HepG2 (cell line): ENCODE data around the gene AOX1. TPM values are rescaled to one million over a fixed set of nuclear protein-coding genes. Genes with fewer than 3 reads are reported as not detected.

Source experiments
- ATAC-seq: fragments of 200-7000 bp; cut with Tn5 transposase; 3 replicates; pipeline ENCODE4 v1.9.1; 2020; ENCODE audit warnings: mild to moderate bottlenecking, moderate library complexity
- BruUV-seq: library from RNA; stranded (reverse); fragments of 400-500 nt; replicated peaks from 2 replicates; lab custom pipeline; 2021; lab: Mats Ljungman, UMichigan
- CTCF ChIA-PET: fragments of 300-600 bp; formaldehyde crosslinking; extraction: SDS; loops from one replicate; lab custom pipeline; 2021; ENCODE audit warnings: low total read pairs, inconsistent platforms, low intra/inter-chr PET ratio; lab: Yijun Ruan, JAX
- POLR2A ChIA-PET: fragments of 350-600 bp; sonication (Branson Sonifier 250); formaldehyde crosslinking; loops from one replicate; lab custom pipeline; 2020; ENCODE audit warnings: antibody characterized with exemption, inconsistent platforms; lab: Yijun Ruan, JAX
- DNase-seq: peaks from one replicate; pipeline ENCODE4 v3.0.0-alpha.2; 2015; ENCODE audit warnings: low spot score
- FAIRE-seq: peaks from 3 replicates; lab custom pipeline; 2011; peaks lifted over from hg19 to GRCh38; lab: Jason Lieb, UNC
- H2AFZ ChIP-seq: one replicate; pipeline ENCODE4 v1.6.1; 2011; ENCODE audit warnings: low read length, inconsistent platforms
- H3K27ac ChIP-seq: fragments of 300-600 bp; 3 replicates; pipeline ENCODE4 v1.8.0; 2011; ENCODE audit warnings: mixed run types, mild to moderate bottlenecking, mixed read lengths, low read length, inconsistent platforms; ENCODE audit not compliant: insufficient read depth; ENCODE audit errors: extremely low read length
- H3K27me3 ChIP-seq, 2 experiments: fragments of 200-600 bp in 1 of 2; 2 replicates in 1 of 2; 3 replicates in 1 of 2; pipeline versions ENCODE4 v1.6.0 to v1.8.0; 2011; ENCODE audit warnings: low read length in 2 of 2, mild to moderate bottlenecking in 2 of 2, moderate library complexity in 2 of 2, inconsistent platforms in 1 of 2; ENCODE audit not compliant: insufficient read depth in 2 of 2, control insufficient read depth in 1 of 2
- H3K36me3 ChIP-seq, 2 experiments: fragments of 200-600 bp in 1 of 2; replicated peaks in 1 of 2; 2 replicates in 1 of 2; 3 replicates in 1 of 2; pipeline versions ENCODE4 v1.5.1 to v1.8.0; 2011; ENCODE audit warnings: low read length in 2 of 2, inconsistent platforms in 1 of 2; ENCODE audit not compliant: insufficient read depth in 2 of 2, control insufficient read depth in 1 of 2
- H3K4me1 ChIP-seq: 2 replicates; pipeline ENCODE4 v1.5.1; 2012; ENCODE audit warnings: low read length, inconsistent platforms; ENCODE audit not compliant: insufficient read depth
- H3K4me2 ChIP-seq: 2 replicates; pipeline ENCODE4 v1.6.0; 2011; ENCODE audit warnings: low read depth, low read length, inconsistent platforms
- H3K4me3 ChIP-seq, 3 experiments: fragments of 200-600 bp in 1 of 3; sonication (generic), shearing (Covaris generic) in 1 of 3; replicated peaks in 1 of 3; 2 replicates each; pipeline ENCODE4 v1.5.1; 2011 to 2016; ENCODE audit warnings: low read length in 3 of 3, inconsistent platforms in 2 of 3, low read depth in 2 of 3, mild to moderate bottlenecking in 2 of 3, control low read depth in 1 of 3, mixed read lengths in 1 of 3; ENCODE audit not compliant: insufficient read depth in 1 of 3
- H3K79me2 ChIP-seq: one replicate; pipeline ENCODE4 v1.6.1; 2011; ENCODE audit warnings: low read length, inconsistent platforms; ENCODE audit not compliant: insufficient read depth
- H3K9ac ChIP-seq: 2 replicates; pipeline ENCODE4 v1.6.0; 2011; ENCODE audit warnings: mild to moderate bottlenecking, low read depth, low read length, inconsistent platforms; ENCODE audit not compliant: insufficient read depth
- H3K9me3 ChIP-seq: 2 replicates; pipeline ENCODE4 v1.5.1; 2012; ENCODE audit warnings: mild to moderate bottlenecking, low read length
- H4K20me1 ChIP-seq: 2 replicates; pipeline ENCODE4 v1.6.0; 2011; ENCODE audit warnings: inconsistent platforms, mild to moderate bottlenecking, low read length, moderate library complexity; ENCODE audit not compliant: insufficient read depth
- FOXK2 ChIP-seq: fragments of 450-650 bp; IDR thresholded peaks from 2 replicates; pipeline ENCODE4 v1.6.1; 2016
- HNRNPLL ChIP-seq: fragments of 200-400 bp; formaldehyde crosslinking; IDR thresholded peaks from 2 replicates; pipeline ENCODE4 v1.6.1; 2017; ENCODE audit warnings: mild to moderate bottlenecking, low read depth, low read length; ENCODE audit not compliant: poor library complexity, severe bottlenecking
- NFKBIZ ChIP-seq: IDR thresholded peaks from 2 replicates; pipeline ENCODE4 v1.6.1; 2018; ENCODE audit warnings: missing genetic modification reagents, missing compliant biosample characterization
- REPIN1 ChIP-seq: sonication (generic); formaldehyde crosslinking; IDR thresholded peaks from 2 replicates; pipeline ENCODE4 v1.8.0; 2022; ENCODE audit warnings: missing genetic modification reagents, low read depth, mild to moderate bottlenecking, borderline replicate concordance
- ZNF652 ChIP-seq: IDR thresholded peaks from 2 replicates; pipeline ENCODE4 v1.6.1; 2016; ENCODE audit warnings: low read depth, borderline replicate concordance
- WGBS: methylation state at CpG from one replicate; pipeline ENCODE4 v1.1.6; 2017; ENCODE audit warnings: low lambda C conversion rate; 5-methylcytosine and 5-hydroxymethylcytosine counted together
- in situ Hi-C: cut with HindIII; loops from 2 replicates; pipeline ENCODE4 v1.10.0; 2017; ENCODE audit warnings: low pct_unique_long_range_greater_than_20kb; ENCODE audit not compliant: extremely low pct_ligation_motif_present
- intact Hi-C: fragments of 100-400 bp; cut with micrococcal nuclease; formaldehyde crosslinking; loops from one replicate; pipeline ENCODE4 v1.10.0; 2022; ENCODE audit not compliant: unreplicated experiment
- polyA plus RNA-seq, 8 experiments: library from polyadenylated mRNA; depleted of rRNA in 3 of 8; stranded (reverse) in 7 of 8; unstranded in 1 of 8; fragments of >200 nt; fragmentation: Illumina TruSeq in 4 of 8; extraction: Trizol in 4 of 8; gene quantifications; 2 replicates each; pipeline versions ENCODE4 v1.2.1 to v1.2.3, GENCODE V29; 2011 to 2016; ENCODE audit warnings: low read depth in 4 of 8, missing spikeins in 1 of 8, mixed read lengths in 1 of 8; ENCODE audit not compliant: insufficient read depth in 1 of 8
- total RNA-seq, 5 experiments: library from RNA; depleted of rRNA; stranded (reverse); fragments of >200 nt; fragmentation: Illumina TruSeq; extraction: Trizol; gene quantifications; 2 replicates each; pipeline ENCODE4 v1.2.3, GENCODE V29; 2016; ENCODE audit warnings: low read depth in 1 of 5
- TF ChIP-seq, protein P1 (sequence below): IDR thresholded peaks from 2 replicates; pipeline ENCODE4 v1.6.1; 2016; ENCODE audit warnings: low read depth
- TF ChIP-seq, protein P2 (sequence below): sonication (generic); formaldehyde crosslinking; IDR thresholded peaks from 2 replicates; pipeline ENCODE4 v1.9.0; 2022; ENCODE audit warnings: missing genetic modification reagents, mild to moderate bottlenecking, borderline replicate concordance

AOX1 gene
- total and polyA plus RNA-seq, 2 of the 13 experiments (the other 11 are each of a cell fraction or from before 2014, with no cell fraction given) = 9.2 to 18.0 TPM

DNA sequence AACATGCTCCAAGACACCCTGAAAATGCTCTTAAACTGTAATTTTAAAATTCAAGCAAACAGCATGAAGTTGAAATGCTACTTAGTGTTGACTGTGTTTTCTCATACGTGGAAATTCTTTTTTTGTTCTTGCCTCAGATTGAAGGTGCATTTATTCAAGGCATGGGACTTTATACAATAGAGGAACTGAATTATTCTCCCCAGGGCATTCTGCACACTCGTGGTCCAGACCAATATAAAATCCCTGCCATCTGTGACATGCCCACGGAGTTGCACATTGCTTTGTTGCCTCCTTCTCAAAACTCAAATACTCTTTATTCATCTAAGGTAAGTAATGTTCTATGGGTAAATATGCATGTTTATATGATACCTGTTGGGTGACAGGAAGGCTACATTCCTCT, 82.7 kb downstream of the AOX1 start (continued):
- TF ChIP-seq HNRNPLL = no peak
- TF ChIP-seq, protein P1, sequence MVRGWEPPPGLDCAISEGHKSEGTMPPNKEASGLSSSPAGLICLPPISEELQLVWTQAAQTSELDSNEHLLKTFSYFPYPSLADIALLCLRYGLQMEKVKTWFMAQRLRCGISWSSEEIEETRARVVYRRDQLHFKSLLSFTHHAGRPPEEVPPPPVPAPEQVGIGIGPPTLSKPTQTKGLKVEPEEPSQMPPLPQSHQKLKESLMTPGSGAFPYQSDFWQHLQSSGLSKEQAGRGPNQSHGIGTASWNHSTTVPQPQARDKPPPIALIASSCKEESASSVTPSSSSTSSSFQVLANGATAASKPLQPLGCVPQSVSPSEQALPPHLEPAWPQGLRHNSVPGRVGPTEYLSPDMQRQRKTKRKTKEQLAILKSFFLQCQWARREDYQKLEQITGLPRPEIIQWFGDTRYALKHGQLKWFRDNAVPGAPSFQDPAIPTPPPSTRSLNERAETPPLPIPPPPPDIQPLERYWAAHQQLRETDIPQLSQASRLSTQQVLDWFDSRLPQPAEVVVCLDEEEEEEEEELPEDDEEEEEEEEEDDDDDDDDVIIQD = no peak
- TF ChIP-seq ZNF652 (CRISPR knock-in tag) = no peak
- no peak for TF ChIP-seq NFKBIZ (CRISPR knock-in tag)
- TF ChIP-seq FOXK2 = no peak

DNA sequence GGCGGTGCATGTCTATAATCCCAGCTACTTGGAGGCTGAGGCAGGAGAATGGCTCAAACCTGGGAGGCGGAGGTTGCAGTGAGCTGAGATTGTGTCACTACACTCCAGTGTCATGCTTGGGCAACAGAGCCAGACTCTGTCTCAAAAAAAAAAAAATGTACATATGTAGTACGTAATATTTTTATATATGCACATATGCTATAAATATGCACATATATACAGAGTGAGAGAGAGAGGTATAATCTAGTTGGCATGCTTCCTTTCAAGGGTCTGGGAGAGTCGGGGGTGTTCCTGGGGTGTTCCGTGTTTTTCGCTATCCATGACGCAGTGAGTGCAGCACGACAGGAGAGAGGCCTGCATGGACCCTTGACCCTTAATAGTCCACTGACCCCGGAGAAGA, 83.5 kb downstream of the AOX1 start:
- H3K9ac ChIP-seq = no peak overlapping the region
- no peak overlapping the region for H3K4me2 ChIP-seq
- no peaks in the 10 kb centered on the region; a peak in 1 of 5 replicates for H3K27me3 ChIP-seq
- H2AFZ ChIP-seq = no peak overlapping the region
- H3K4me1 ChIP-seq = peaks cover 18% of the 10 kb centered on the region
- no peak overlapping the region for H3K27ac ChIP-seq
- H3K79me2 ChIP-seq = no peaks in the 10 kb centered on the region
- CTCF ChIA-PET = interaction anchor here (2.9 kb wide), 1 partner anchor 90 kb away, joined by 15 read pairs; no protein-coding TSS in a partner anchor
- FAIRE-seq = no peak
- TF ChIP-seq REPIN1 (CRISPR knock-in tag) = no peak
- TF ChIP-seq, protein P2, sequence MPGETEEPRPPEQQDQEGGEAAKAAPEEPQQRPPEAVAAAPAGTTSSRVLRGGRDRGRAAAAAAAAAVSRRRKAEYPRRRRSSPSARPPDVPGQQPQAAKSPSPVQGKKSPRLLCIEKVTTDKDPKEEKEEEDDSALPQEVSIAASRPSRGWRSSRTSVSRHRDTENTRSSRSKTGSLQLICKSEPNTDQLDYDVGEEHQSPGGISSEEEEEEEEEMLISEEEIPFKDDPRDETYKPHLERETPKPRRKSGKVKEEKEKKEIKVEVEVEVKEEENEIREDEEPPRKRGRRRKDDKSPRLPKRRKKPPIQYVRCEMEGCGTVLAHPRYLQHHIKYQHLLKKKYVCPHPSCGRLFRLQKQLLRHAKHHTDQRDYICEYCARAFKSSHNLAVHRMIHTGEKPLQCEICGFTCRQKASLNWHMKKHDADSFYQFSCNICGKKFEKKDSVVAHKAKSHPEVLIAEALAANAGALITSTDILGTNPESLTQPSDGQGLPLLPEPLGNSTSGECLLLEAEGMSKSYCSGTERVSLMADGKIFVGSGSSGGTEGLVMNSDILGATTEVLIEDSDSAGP (CRISPR knock-in tag) = no peak
- no peaks in the 10 kb centered on the region for H3K9me3 ChIP-seq
- H4K20me1 ChIP-seq = no peaks in the 10 kb centered on the region
- intact Hi-C loops (no loop called here), in situ Hi-C loops (no loop called here)
- DNase-seq = no peak
- H3K4me3 ChIP-seq = no peak overlapping the region
- no peak for ATAC-seq
- H3K36me3 ChIP-seq = no peaks in the 10 kb centered on the region
- BruUV-seq = no TSS peak
- 93% methylated on average over 9 of the region's 9 CpGs for WGBS
- POLR2A ChIA-PET = no interaction called here
